Stimulated activated CD8-positive, alpha-beta memory T cell treated with anti-CD3 and anti-CD28 coated beads, Interleukin-15, amount 100 ng/mL, for 48 hours (primary cell): Measurements from ENCODE around the gene RNMT.

ENCODE experiments used
- DNase-seq, 2 donors: peaks; one replicate each; pipeline ENCODE4 v3.0.0-alpha.2; 2020; ENCODE audit warnings: low read depth in 2 of 2

The RNMT gene

DNA sequence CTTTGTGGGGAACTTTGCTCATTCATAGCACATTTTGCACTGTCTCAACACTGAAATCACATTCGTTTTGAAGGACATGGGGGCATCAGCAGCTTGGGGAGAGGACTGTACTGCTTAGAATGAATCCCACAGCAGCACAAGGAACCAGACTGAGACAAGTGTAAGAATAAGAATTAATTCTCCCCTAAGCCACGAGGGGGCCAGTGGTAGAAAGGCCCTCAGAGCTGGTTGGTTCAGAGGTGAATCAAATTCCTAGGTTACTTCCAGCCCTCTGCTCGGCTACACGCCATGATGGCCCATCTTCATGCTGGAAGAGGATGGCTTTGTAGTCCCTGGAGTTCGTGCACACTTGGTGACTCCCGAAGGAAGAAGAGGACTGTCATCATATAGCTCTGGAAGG lies 85.5 kb downstream of the RNMT start:
- DNase-seq = no peak

DNA sequence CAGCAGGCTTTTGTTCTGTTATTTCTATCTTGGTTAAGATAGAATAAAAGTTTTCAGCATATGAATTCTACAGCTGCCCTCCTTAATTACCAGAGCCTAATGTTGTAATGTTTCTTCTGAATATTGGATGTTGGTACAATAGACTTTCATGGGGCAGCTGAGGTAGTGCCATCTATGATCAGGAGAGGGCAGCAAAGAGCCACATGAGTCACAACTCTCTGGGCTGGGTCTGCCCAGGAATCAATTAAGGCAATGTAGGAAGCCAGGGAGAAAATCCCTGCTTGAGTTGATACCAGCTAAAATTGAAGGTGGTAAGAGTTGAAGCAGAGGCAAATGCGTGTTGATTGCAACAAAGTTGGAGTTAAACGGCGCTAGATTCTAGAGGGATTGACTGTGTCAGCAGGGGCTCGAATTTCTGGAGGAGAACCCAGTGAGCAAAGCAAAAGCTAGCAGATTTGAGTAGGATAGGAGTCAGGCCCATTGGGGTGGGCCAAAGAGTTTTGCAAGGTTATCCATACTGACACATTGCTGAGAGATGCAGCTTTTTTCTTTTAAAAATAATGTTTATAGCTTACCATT lies 86.9 kb downstream of the RNMT start:
- DNase-seq = peak in 1 of 2 donors; percentile 16
